ENCODE data around the gene WNT7B. TPM values are rescaled to one million over a fixed set of nuclear protein-coding genes. Genes with fewer than 3 reads are reported as not detected.
A peak's percentile ranks its signal among the peaks of the same experiment; 100 is the strongest.

The WNT7B gene
- total RNA-seq, 1 experiment from 2014 or later, result 0.57 TPM

DNA sequence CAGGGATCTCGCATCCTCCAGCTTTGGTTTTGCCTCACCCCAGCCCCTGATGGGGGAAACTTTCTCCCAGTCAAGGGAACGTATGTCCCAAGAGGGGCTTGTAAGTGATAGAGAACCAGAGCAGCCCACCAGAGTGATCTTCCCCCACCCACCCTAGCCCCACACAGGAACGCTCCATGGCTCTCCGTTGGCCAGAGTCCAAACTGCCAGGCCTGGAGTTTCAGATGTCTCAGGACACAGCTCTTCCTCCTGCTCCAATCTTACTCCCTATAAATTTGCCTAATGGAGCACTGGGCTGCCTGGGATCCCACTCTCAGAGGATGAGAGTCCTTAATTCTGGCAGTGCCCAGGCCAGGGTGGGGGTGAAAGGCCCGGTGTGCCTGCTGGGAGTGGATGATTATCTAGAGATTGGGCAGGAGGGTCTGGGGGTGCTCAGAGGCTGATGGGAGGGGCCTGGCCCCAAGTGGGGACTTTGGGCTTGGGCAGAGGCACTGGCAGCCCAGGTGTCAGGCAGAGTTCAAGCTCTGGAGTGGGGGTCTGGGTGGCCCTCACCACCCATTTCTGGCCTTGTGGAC is 79.9 kb downstream of the WNT7B start:
- Mint-ChIP-seq H3K27me3 (ENCODE audit: insufficient read depth, unreplicated experiment) (no peaks in the 10 kb centered on the region), H3K4me1 (ENCODE audit: low read depth, unreplicated experiment) (no peaks in the 10 kb centered on the region), H3K36me3 (ENCODE audit: insufficient read depth, unreplicated experiment) (no peaks in the 10 kb centered on the region), H3K4me3 (ENCODE audit: unreplicated experiment) (no peak overlapping the region), H3K27ac (ENCODE audit: unreplicated experiment) (no peak overlapping the region), H3K9me3 (ENCODE audit: unreplicated experiment) (no peaks in the 10 kb centered on the region)
- intact Hi-C loops (cut with micrococcal nuclease; ENCODE audit: unreplicated experiment), result no loop called here
- TF ChIP-seq, protein P1, sequence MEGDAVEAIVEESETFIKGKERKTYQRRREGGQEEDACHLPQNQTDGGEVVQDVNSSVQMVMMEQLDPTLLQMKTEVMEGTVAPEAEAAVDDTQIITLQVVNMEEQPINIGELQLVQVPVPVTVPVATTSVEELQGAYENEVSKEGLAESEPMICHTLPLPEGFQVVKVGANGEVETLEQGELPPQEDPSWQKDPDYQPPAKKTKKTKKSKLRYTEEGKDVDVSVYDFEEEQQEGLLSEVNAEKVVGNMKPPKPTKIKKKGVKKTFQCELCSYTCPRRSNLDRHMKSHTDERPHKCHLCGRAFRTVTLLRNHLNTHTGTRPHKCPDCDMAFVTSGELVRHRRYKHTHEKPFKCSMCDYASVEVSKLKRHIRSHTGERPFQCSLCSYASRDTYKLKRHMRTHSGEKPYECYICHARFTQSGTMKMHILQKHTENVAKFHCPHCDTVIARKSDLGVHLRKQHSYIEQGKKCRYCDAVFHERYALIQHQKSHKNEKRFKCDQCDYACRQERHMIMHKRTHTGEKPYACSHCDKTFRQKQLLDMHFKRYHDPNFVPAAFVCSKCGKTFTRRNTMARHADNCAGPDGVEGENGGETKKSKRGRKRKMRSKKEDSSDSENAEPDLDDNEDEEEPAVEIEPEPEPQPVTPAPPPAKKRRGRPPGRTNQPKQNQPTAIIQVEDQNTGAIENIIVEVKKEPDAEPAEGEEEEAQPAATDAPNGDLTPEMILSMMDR (IDR thresholded peaks at IDR 0.05; ENCODE audit: insufficient read depth in 1 of 2, low read depth in 1 of 2, low read length in 1 of 2, severe bottlenecking in 1 of 2, unreplicated experiment in 1 of 2), result no peak
- Histone ChIP-seq H3K36me3 (ENCODE audit: control insufficient read depth, insufficient read depth, low read length) (no peaks in the 10 kb centered on the region), H3K4me3 (ENCODE audit: low read depth, low read length) (no peak overlapping the region), H3K27me3 (replicated peaks; ENCODE audit: control insufficient read depth, insufficient read depth, low read length) (no peaks in the 10 kb centered on the region), H3K4me1 (peaks cover 6% of the 10 kb centered on the region; the same call in 1 of the 2 replicates), H3K9me3 (no peaks in the 10 kb centered on the region)
- DNase-seq, result no peak
- CTCF ChIA-PET, result interaction anchor here (1.5 kb wide), 1 partner anchor 109 kb away, joined by 4 read pairs; no protein-coding TSS in a partner anchor
- POLR2A ChIA-PET, result no interaction called here
- BruUV-seq (replicated peaks), result no TSS peak

DNA sequence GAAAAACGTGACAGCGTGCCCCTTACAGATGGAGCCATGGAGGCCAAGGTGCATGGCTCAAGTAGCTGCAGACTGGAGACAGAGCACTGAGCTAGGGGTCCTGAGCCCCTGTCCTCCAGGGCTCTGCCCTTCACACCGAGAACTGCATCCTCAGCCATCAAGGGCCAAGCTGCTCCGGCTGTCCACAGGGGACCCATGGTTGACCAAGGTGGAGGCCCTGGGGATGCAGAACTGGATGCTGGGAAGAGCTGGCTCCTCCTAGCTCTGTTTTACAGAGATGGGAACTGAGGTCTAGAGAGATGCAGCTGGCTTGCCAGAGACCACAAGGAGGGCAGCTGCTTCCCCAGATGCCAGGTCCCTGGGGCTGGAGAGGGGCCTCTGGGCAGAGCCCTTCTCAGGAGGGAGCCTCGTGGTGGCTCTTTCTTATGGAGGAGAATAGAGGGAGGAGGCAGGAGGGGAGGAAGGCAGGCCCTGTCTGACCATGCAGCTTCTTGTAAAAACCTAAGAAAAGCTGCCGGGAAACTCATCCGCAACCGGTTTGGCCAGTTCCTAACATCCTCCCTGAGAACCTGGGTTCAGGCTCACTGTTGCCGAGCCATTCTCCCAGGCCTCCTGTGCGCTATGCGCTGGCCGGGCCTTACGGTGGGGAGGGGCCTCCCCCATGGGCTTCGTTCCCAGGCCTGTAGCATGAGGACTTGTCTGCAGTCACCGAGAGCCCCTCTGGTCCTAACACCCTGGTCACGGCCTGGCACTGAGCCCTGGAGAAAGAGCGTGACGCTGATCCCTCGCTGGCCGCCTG is 80.6 kb downstream of the WNT7B start:
- Histone ChIP-seq H3K9me3 (no peaks in the 10 kb centered on the region), H3K4me1 (peaks cover 6% of the 10 kb centered on the region; the same call in 1 of the 2 replicates), H3K4me3 (ENCODE audit: low read depth, low read length) (no peak overlapping the region), H3K27me3 (replicated peaks; ENCODE audit: control insufficient read depth, insufficient read depth, low read length) (no peaks in the 10 kb centered on the region), H3K36me3 (ENCODE audit: control insufficient read depth, insufficient read depth, low read length) (no peaks in the 10 kb centered on the region)
- no peaks in the 10 kb centered on the region for H3K9me3 Mint-ChIP-seq (ENCODE audit: unreplicated experiment)
- no peaks in the 10 kb centered on the region for H3K27me3 Mint-ChIP-seq (ENCODE audit: insufficient read depth, unreplicated experiment)
- no peak overlapping the region for H3K27ac Mint-ChIP-seq (ENCODE audit: unreplicated experiment)
- TF ChIP-seq, protein P1 (IDR thresholded peaks at IDR 0.05; ENCODE audit: insufficient read depth in 1 of 2, low read depth in 1 of 2, low read length in 1 of 2, severe bottlenecking in 1 of 2, unreplicated experiment in 1 of 2), result no peak
- no peaks in the 10 kb centered on the region for H3K36me3 Mint-ChIP-seq (ENCODE audit: insufficient read depth, unreplicated experiment)
- DNase-seq, result peak in 1 of 2 experiments; percentile 28
- BruUV-seq (replicated peaks), result no TSS peak
- ChIA-PET POLR2A (no interaction called here), CTCF (interaction anchor here (1.3 to 1.5 kb wide), 2 partner anchors 33 to 110 kb away, joined by 4 read pairs; no protein-coding TSS in a partner anchor)
- intact Hi-C loops (cut with micrococcal nuclease; ENCODE audit: unreplicated experiment), result no loop called here
- H3K4me1 Mint-ChIP-seq (ENCODE audit: low read depth, unreplicated experiment), result no peaks in the 10 kb centered on the region
- H3K4me3 Mint-ChIP-seq (ENCODE audit: unreplicated experiment), result no peak overlapping the region

DNA sequence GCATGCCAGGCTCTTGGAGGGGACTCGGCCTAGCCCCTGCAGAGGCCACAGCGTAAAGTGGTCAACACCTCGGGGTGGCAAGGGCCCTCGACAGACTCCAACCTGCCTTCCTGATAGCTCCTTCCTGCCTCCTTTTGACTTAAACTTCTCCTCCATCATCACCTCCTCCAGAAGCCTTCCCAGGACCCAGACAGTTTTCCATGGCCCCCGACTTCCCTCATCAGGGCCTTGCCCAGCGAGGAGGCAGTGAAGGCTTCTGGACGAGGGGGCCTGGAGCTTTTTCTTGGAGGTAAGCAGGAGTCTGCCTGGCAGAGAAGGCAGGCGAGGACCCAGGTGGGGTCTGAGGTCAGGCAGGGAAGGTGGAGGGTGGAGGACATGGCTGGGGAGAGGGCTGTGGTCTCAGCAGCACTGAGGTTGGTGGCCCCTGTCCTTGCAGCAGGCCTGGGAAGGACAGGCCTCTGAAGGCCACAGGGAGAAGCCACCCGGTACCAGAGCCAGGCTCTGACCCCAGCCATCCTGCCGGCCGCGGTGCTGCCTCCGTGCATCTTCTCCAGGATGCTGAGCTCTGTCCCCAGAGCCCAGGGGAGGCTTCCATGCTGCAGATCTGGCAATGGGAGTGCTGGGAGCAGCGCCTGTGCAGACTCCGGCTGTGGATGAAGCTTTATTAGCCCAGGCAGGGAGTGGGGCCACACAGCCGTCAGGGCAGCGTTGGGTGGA is 81.4 kb downstream of the WNT7B start:
- Mint-ChIP-seq H3K36me3 (ENCODE audit: insufficient read depth, unreplicated experiment) (no peaks in the 10 kb centered on the region), H3K27me3 (ENCODE audit: insufficient read depth, unreplicated experiment) (no peaks in the 10 kb centered on the region), H3K27ac (ENCODE audit: unreplicated experiment) (no peak overlapping the region), H3K9me3 (ENCODE audit: unreplicated experiment) (no peaks in the 10 kb centered on the region), H3K4me1 (ENCODE audit: low read depth, unreplicated experiment) (no peaks in the 10 kb centered on the region), H3K4me3 (ENCODE audit: unreplicated experiment) (no peak overlapping the region)
- no peak for DNase-seq
- BruUV-seq (replicated peaks), result no TSS peak
- H3K4me3 ChIP-seq (ENCODE audit: low read depth, low read length), result no peak overlapping the region
- intact Hi-C loops (cut with micrococcal nuclease; ENCODE audit: unreplicated experiment), result no loop called here
- H3K27me3 ChIP-seq (replicated peaks; ENCODE audit: control insufficient read depth, insufficient read depth, low read length), result no peaks in the 10 kb centered on the region
- ChIA-PET CTCF (interaction anchor here (1.3 to 1.5 kb wide), 2 partner anchors 32 to 111 kb away, joined by 4 read pairs; no protein-coding TSS in a partner anchor), POLR2A (no interaction called here)
- peaks cover 6% of the 10 kb centered on the region; the same call in 1 of the 2 replicates for H3K4me1 ChIP-seq
- H3K9me3 ChIP-seq, result no peaks in the 10 kb centered on the region
- TF ChIP-seq, protein P1 (IDR thresholded peaks at IDR 0.05; ENCODE audit: insufficient read depth in 1 of 2, low read depth in 1 of 2, low read length in 1 of 2, severe bottlenecking in 1 of 2, unreplicated experiment in 1 of 2), result no peak
- no peaks in the 10 kb centered on the region for H3K36me3 ChIP-seq (ENCODE audit: control insufficient read depth, insufficient read depth, low read length)

Data from Caco-2 (cell line).